GM12878 (cell line): ENCODE data around the gene THAP7. TPM values are rescaled to one million over a fixed set of nuclear protein-coding genes. Genes with fewer than 3 reads are reported as not detected.

ENCODE experiments used
- ATAC-seq: fragments of 200-7000 bp; cut with Tn5 transposase; 3 replicates; pipeline ENCODE4 v1.9.1; 2020; ENCODE audit warnings: mild to moderate bottlenecking, moderate library complexity
- BruUV-seq: library from RNA; stranded (reverse); fragments of 400-500 nt; replicated peaks from 2 replicates; lab custom pipeline; 2021; lab: Mats Ljungman, UMichigan
- CTCF ChIA-PET: fragments of 300-600 bp; sonication (Branson Sonifier 250); formaldehyde crosslinking; extraction: SDS; loops from one replicate; lab custom pipeline; 2021; ENCODE audit warnings: inconsistent platforms; lab: Yijun Ruan, JAX
- POLR2A ChIA-PET: fragments of 350-600 bp; formaldehyde crosslinking; extraction: SDS; loops from one replicate; lab custom pipeline; 2021; ENCODE audit warnings: inconsistent platforms; lab: Charles Lee
- RAD21 ChIA-PET: fragments of 300-600 bp; sonication (Branson Sonifier 250); formaldehyde crosslinking; loops from one replicate; lab custom pipeline; 2023; ENCODE audit warnings: antibody characterized with exemption; ENCODE audit not compliant: unreplicated experiment; lab: Charles Lee
- SMC1A ChIA-PET: fragments of 300-600 bp; sonication (Branson Sonifier 250); formaldehyde crosslinking; loops from one replicate; lab custom pipeline; 2023; ENCODE audit not compliant: unreplicated experiment, uncharacterized antibody; lab: Charles Lee
- DNase-seq: peaks from one replicate; pipeline ENCODE4 v3.0.0-alpha.2; 2011; ENCODE audit warnings: low read depth, low spot score
- FAIRE-seq: peaks from 3 replicates; lab custom pipeline; 2011; peaks lifted over from hg19 to GRCh38; lab: Jason Lieb, UNC
- H2AFZ ChIP-seq: 2 replicates; pipeline ENCODE4 v1.6.0; 2011; ENCODE audit warnings: low read depth, low read length, control low read depth; ENCODE audit not compliant: control insufficient read depth
- H3K27ac ChIP-seq: 2 replicates; pipeline ENCODE4 v1.5.1; 2011; ENCODE audit warnings: control low read depth; ENCODE audit not compliant: control insufficient read depth, insufficient read depth
- H3K27me3 ChIP-seq, 2 experiments: replicated peaks in 1 of 2; 2 replicates each; pipeline versions ENCODE4 v1.6.0 to v1.6.1; 2011; ENCODE audit warnings: low read length in 1 of 2; ENCODE audit not compliant: control insufficient read depth in 2 of 2, insufficient read depth in 2 of 2
- H3K36me3 ChIP-seq, 2 experiments: 2 replicates each; pipeline ENCODE4 v1.5.1; 2011; ENCODE audit warnings: low read length in 1 of 2; ENCODE audit not compliant: control insufficient read depth in 2 of 2, insufficient read depth in 2 of 2
- H3K4me1 ChIP-seq: 2 replicates; pipeline ENCODE4 v1.6.1; 2011; ENCODE audit warnings: mild to moderate bottlenecking, low read length, moderate library complexity, mixed read lengths; ENCODE audit not compliant: control insufficient read depth, insufficient read depth
- H3K4me2 ChIP-seq: 2 replicates; pipeline ENCODE4 v1.6.0; 2011; ENCODE audit warnings: control low read depth; ENCODE audit not compliant: control insufficient read depth, insufficient read depth
- H3K4me3 ChIP-seq: fragments of 200-600 bp; sonication (generic); 2 replicates; pipeline ENCODE4 v1.5.1; 2016
- H3K79me2 ChIP-seq: 2 replicates; pipeline ENCODE4 v1.6.0; 2011; ENCODE audit warnings: low read length; ENCODE audit not compliant: control insufficient read depth, insufficient read depth
- H3K9ac ChIP-seq: 2 replicates; pipeline ENCODE4 v1.8.0; 2011; ENCODE audit warnings: low read length, control low read depth, mixed read lengths; ENCODE audit not compliant: control insufficient read depth, insufficient read depth
- H3K9me3 ChIP-seq: replicated peaks from 3 replicates; pipeline ENCODE4 v1.5.1; 2011; ENCODE audit warnings: mild to moderate bottlenecking, low read length; ENCODE audit not compliant: control insufficient read depth, insufficient read depth
- H4K20me1 ChIP-seq: 2 replicates; pipeline ENCODE4 v1.6.0; 2011; ENCODE audit not compliant: control insufficient read depth, insufficient read depth
- BHLHE40 ChIP-seq, 2 experiments: fragments of 450-650 bp in 1 of 2; IDR thresholded peaks; 2 replicates each; pipeline ENCODE4 v1.6.1; 2011 to 2017; ENCODE audit warnings: low read depth in 2 of 2, borderline replicate concordance in 1 of 2, improper control_type of control experiment in 1 of 2, low read length in 1 of 2, mild to moderate bottlenecking in 1 of 2
- DPF2 ChIP-seq: fragments of 450-650 bp; IDR thresholded peaks from 2 replicates; pipeline ENCODE4 v1.6.1; 2017; ENCODE audit warnings: mild to moderate bottlenecking
- ETV6 ChIP-seq, 2 experiments: fragments of 450-650 bp in 1 of 2; IDR thresholded peaks in 1 of 2; conservative IDR thresholded peaks in 1 of 2; 2 replicates each; pipeline ENCODE4 v1.6.1; 2014; ENCODE audit warnings: antibody characterized with exemption in 1 of 2, borderline replicate concordance in 1 of 2, low read depth in 1 of 2, mild to moderate bottlenecking in 1 of 2, moderate library complexity in 1 of 2
- EZH2 ChIP-seq: IDR thresholded peaks from 2 replicates; pipeline ENCODE4 v1.6.1; 2012; ENCODE audit warnings: low read depth, mild to moderate bottlenecking, control low read depth, inconsistent platforms, low read length, borderline replicate concordance; ENCODE audit not compliant: control insufficient read depth
- FOXK2 ChIP-seq: fragments of 450-650 bp; IDR thresholded peaks from 2 replicates; pipeline ENCODE4 v1.6.1; 2017; ENCODE audit warnings: mild to moderate bottlenecking, moderate library complexity
- GABPA ChIP-seq: IDR thresholded peaks from 2 replicates; pipeline ENCODE4 v1.6.1; 2014; ENCODE audit warnings: antibody characterized with exemption, low read depth, mild to moderate bottlenecking, inconsistent platforms
- MXI1 ChIP-seq: fragments of 150-350 bp; IDR thresholded peaks from 2 replicates; pipeline ENCODE4 v1.6.1; 2011; ENCODE audit warnings: low read depth, mild to moderate bottlenecking, inconsistent platforms, low read length, improper control_type of control experiment
- MYC ChIP-seq: IDR thresholded peaks from 2 replicates; pipeline ENCODE4 v1.6.1; 2011; ENCODE audit warnings: mild to moderate bottlenecking, low read length, moderate library complexity, inconsistent platforms; ENCODE audit not compliant: insufficient read depth, insufficient replicate concordance, insufficient read length, severe bottlenecking
- NBN ChIP-seq: fragments of 450-650 bp; IDR thresholded peaks from 2 replicates; pipeline ENCODE4 v1.6.1; 2016
- NFIC ChIP-seq: IDR thresholded peaks from 2 replicates; pipeline ENCODE4 v1.6.1; 2012; ENCODE audit warnings: low read depth, mild to moderate bottlenecking, inconsistent platforms, low read length, moderate library complexity
- NRF1 ChIP-seq: conservative IDR thresholded peaks from 2 replicates; pipeline ENCODE4 v1.6.1; 2011; ENCODE audit warnings: mild to moderate bottlenecking, low read depth, low read length, improper control_type of control experiment
- POLR2A ChIP-seq: IDR thresholded peaks from 2 replicates; pipeline ENCODE4 v1.6.1; 2011; ENCODE audit warnings: low read depth, mild to moderate bottlenecking, low read length
- POLR2AphosphoS5 ChIP-seq: IDR thresholded peaks from 2 replicates; pipeline ENCODE4 v1.6.1; 2011; ENCODE audit warnings: mild to moderate bottlenecking, low read length, inconsistent platforms
- RFX5 ChIP-seq: IDR thresholded peaks from 2 replicates; pipeline ENCODE4 v1.6.1; 2011; ENCODE audit warnings: low read depth, low read length, improper control_type of control experiment
- TBL1XR1 ChIP-seq: IDR thresholded peaks from 2 replicates; pipeline ENCODE4 v1.6.1; 2012; ENCODE audit warnings: low read depth, low read length, improper control_type of control experiment
- TCF7 ChIP-seq: IDR thresholded peaks from 2 replicates; pipeline ENCODE4 v1.6.1; 2014; ENCODE audit warnings: antibody characterized with exemption, borderline replicate concordance
- ZNF274 ChIP-seq: IDR thresholded peaks from one replicate; pipeline ENCODE4 v1.8.0; 2011; ENCODE audit not compliant: insufficient read length, insufficient read depth
- ZSCAN29 ChIP-seq: fragments of 450-650 bp; IDR thresholded peaks from 2 replicates; pipeline ENCODE4 v1.6.1; 2017; ENCODE audit warnings: mild to moderate bottlenecking, moderate library complexity
- WGBS: methylation state at CpG from one replicate; pipeline ENCODE4 v1.1.6; 2016; ENCODE audit warnings: low lambda C conversion rate; ENCODE audit not compliant: insufficient replicate concordance, insufficient coverage; ENCODE audit errors: missing lambda C conversion rate; 5-methylcytosine and 5-hydroxymethylcytosine counted together
- in situ Hi-C: fragments of 300-500 bp; cut with MboI; formaldehyde crosslinking; loops from 9 replicates; pipeline ENCODE4 v1.14.3; 2018; ENCODE audit warnings: mixed read lengths
- intact Hi-C: fragments of 100-400 bp; cut with micrococcal nuclease; formaldehyde crosslinking; loops from one replicate; pipeline ENCODE4 v1.14.2; 2022; ENCODE audit not compliant: unreplicated experiment
- polyA plus RNA-seq, 11 experiments: library from polyadenylated mRNA; depleted of rRNA in 4 of 11; unstranded in 6 of 11; stranded (reverse) in 5 of 11; fragments of >200 nt; fragmentation: Nextera tagmentation in 4 of 11; fragmentation: Illumina TruSeq in 1 of 11; extraction: Ambion mirVana in 4 of 11; extraction: Trizol in 1 of 11; gene quantifications; 1 replicate in 1 of 11; 2 replicates in 10 of 11; pipeline versions ENCODE4 v1.2.1 to v1.2.3, GENCODE V29; 2011 to 2016; ENCODE audit warnings: inconsistent platforms in 2 of 11, missing spikeins in 2 of 11, low read depth in 1 of 11
- total RNA-seq, 4 experiments: library from RNA; depleted of rRNA in 3 of 4; stranded (reverse); fragments of >200 nt in 3 of 4; fragmentation: Illumina TruSeq in 1 of 4; extraction: Trizol in 1 of 4; gene quantifications; 2 replicates each; pipeline versions ENCODE4 v1.2.1 to v1.2.3, GENCODE V29; 2013 to 2021

THAP7 gene
- total and polyA plus RNA-seq, 10 of the 15 experiments (the other 5 are each of a cell fraction or from before 2014, with no cell fraction given), result 0.66 to 58.3 (median 26.3) TPM

GRCh38 chr22:20996598-20997535, 5.1 kb downstream of the THAP7 start:
- Histone ChIP-seq H3K4me1 (peaks cover 5% of the 10 kb centered on the region), H2AFZ (no peak overlapping the region), H3K27me3 (no peaks in the 10 kb centered on the region), H3K4me2 (no peak overlapping the region), H4K20me1 (no peaks in the 10 kb centered on the region), H3K36me3 (peaks cover 2 to 5% of the 10 kb centered on the region in 2 experiments; a peak in 2 of 4 replicates), H3K9me3 (no peaks in the 10 kb centered on the region), H3K9ac (no peak overlapping the region), H3K27ac (no peak overlapping the region), H3K4me3 (no peak overlapping the region), H3K79me2 (peaks cover 16% of the 10 kb centered on the region)
- no TSS peak for BruUV-seq
- in situ Hi-C loops (no loop called here), intact Hi-C loops (no loop called here)
- FAIRE-seq (no peak), ATAC-seq (no peak), DNase-seq (no peak)
- no peak for TF ChIP-seq ETV6 (conservative IDR thresholded peaks at IDR 0.05 in 1 of 2, IDR thresholded peaks at IDR 0.05 in 1 of 2; ENCODE audit: borderline replicate concordance in 1 of 2, low read depth in 1 of 2)
- TF ChIP-seq POLR2A, result peak; percentile 23; the same call in 1 of the 2 replicates
- peak; percentile 4; the same call in 1 of the 2 replicates for TF ChIP-seq POLR2AphosphoS5
- RAD21 ChIA-PET, result no interaction called here
- POLR2A ChIA-PET, result no interaction called here
- 97% methylated on average over 26 of the region's 27 CpGs for WGBS
- CTCF ChIA-PET, result no interaction called here
- SMC1A ChIA-PET, result no interaction called here

- 88% methylated on average over 10 of the region's 10 CpGs for WGBS
- TF ChIP-seq ZNF274 (no peak), NFIC (no peak), ZSCAN29 (no peak), EZH2 (no peak), TBL1XR1 (no peak), MXI1 (no peak), RFX5 (no peak), NRF1 (no peak), FOXK2 (no peak), NBN (no peak), BHLHE40 (IDR thresholded peaks at IDR 0.05; ENCODE audit: borderline replicate concordance in 1 of 2, low read depth in 2 of 2, low read length in 1 of 2) (no peak), DPF2 (no peak), MYC (no peak), GABPA (no peak), TCF7 (no peak)
- Histone ChIP-seq H3K36me3 (peaks cover 2 to 5% of the 10 kb centered on the region in 2 experiments; a peak in 2 of 4 replicates), H3K4me2 (no peak overlapping the region), H4K20me1 (no peaks in the 10 kb centered on the region), H3K27ac (no peak overlapping the region), H3K4me3 (no peak overlapping the region), H3K79me2 (peaks cover 10% of the 10 kb centered on the region), H3K27me3 (no peaks in the 10 kb centered on the region), H3K9me3 (no peaks in the 10 kb centered on the region), H3K9ac (no peak overlapping the region), H3K4me1 (peaks cover 5% of the 10 kb centered on the region), H2AFZ (no peak overlapping the region)
- BruUV-seq, result no TSS peak
- intact Hi-C loops (no loop called here), in situ Hi-C loops (no loop called here)
- FAIRE-seq (no peak), DNase-seq (no peak), ATAC-seq (no peak)
- SMC1A ChIA-PET, result no interaction called here
- RAD21 ChIA-PET, result no interaction called here
- CTCF ChIA-PET, result no interaction called here
- POLR2A ChIA-PET, result no interaction called here
Observed at GRCh38 chr22:20996031-20996410, 5.9 kb downstream of the THAP7 start.
